ENCODE results near the gene LY6G6F. TPM values are rescaled to one million over a fixed set of nuclear protein-coding genes. Genes with fewer than 3 reads are reported as not detected.

Gene LY6G6F
- total RNA-seq, 1 donor from 2014 or later, result not detected

DNA sequence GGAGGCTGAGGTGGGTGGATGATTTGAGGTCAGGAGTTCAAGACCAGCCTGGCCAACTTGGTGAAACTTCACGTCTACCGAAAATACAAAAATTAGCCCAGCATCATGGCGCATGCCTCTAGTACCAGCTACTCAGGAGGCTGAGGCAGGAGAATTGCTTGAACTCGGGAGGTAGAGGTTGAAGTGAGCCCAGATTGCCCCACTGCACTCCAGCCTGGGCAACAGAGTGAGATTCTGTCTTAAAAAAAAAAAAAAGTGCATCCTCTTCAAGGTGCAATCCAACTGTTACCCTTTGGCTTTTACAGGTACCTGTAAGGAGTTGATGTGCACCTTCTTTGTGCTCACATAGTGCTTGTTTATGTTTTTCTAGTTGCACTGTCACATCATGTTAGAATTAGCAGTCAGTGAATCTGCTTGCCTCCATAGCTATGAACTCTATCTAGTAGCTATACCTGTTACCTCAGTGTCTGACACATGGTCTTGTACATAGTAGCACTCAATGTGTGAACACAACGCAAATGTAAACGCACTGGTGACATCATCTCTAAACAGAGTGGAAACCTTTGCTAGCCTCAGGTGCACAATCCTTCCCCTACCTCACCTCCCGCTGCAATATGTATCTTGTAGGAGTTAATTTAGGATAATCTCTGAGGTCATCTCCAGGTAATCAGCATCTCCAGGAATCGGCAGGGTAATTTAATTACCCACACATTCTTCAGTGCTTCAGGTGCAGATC, 42.8 kb downstream of the LY6G6F start:
- Histone ChIP-seq H3K9me3 (no peaks in the 10 kb centered on the region), H3K4me1 (no peaks in the 10 kb centered on the region), H3K27me3 (no peaks in the 10 kb centered on the region), H3K36me3 (no peaks in the 10 kb centered on the region), H3K27ac (no peak overlapping the region), H3K4me3 (no peak overlapping the region)
- intact Hi-C loops (cut with DNase I), result no loop called here
- DNase-seq (ENCODE audit: extremely low spot score in 2 of 2), result no peak
- TF ChIP-seq POLR2AphosphoS5 (IDR thresholded peaks at IDR 0.05; ENCODE audit: insufficient read depth in 1 of 2, low read depth in 1 of 2), result no peak
- TF ChIP-seq POLR2A (IDR thresholded peaks at IDR 0.05), result no peak
- TF ChIP-seq, protein P1, sequence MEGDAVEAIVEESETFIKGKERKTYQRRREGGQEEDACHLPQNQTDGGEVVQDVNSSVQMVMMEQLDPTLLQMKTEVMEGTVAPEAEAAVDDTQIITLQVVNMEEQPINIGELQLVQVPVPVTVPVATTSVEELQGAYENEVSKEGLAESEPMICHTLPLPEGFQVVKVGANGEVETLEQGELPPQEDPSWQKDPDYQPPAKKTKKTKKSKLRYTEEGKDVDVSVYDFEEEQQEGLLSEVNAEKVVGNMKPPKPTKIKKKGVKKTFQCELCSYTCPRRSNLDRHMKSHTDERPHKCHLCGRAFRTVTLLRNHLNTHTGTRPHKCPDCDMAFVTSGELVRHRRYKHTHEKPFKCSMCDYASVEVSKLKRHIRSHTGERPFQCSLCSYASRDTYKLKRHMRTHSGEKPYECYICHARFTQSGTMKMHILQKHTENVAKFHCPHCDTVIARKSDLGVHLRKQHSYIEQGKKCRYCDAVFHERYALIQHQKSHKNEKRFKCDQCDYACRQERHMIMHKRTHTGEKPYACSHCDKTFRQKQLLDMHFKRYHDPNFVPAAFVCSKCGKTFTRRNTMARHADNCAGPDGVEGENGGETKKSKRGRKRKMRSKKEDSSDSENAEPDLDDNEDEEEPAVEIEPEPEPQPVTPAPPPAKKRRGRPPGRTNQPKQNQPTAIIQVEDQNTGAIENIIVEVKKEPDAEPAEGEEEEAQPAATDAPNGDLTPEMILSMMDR (IDR thresholded peaks at IDR 0.05), result no peak

DNA sequence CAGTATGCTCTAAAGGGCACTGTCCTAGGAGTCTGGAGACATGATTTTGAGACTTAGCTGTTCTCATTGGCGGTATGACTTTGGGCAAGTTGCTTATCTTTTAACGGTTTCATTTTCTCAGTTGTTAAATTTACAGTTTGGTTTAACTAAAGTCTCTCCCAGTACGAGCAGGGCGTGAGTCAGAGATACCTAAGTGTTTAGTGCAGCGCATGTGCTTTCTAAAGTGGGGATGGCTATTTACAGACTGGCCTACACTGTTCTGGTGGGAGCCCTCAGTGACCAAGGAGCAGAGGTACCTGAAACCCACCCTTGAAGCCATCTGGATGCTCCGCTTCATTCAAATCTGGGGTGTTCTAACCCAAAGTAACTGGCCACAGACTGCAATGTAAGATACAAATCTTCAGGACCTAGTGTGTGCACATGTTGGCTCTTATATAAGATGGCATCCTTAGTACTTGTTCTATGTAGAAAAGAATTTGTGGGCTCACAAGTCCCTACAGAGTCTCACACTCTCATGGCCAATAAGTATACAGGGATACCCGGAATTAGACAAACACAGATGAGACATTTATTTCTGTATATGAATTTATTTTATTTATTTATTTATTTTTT, 43.9 kb downstream of the LY6G6F start:
- TF ChIP-seq POLR2A (IDR thresholded peaks at IDR 0.05) (no peak), POLR2AphosphoS5 (IDR thresholded peaks at IDR 0.05; ENCODE audit: insufficient read depth in 1 of 2, low read depth in 1 of 2) (no peak)
- TF ChIP-seq, protein P1 (IDR thresholded peaks at IDR 0.05), result no peak
- H3K27me3 ChIP-seq, result no peaks in the 10 kb centered on the region
- no peaks in the 10 kb centered on the region for H3K36me3 ChIP-seq
- no peak for DNase-seq (ENCODE audit: extremely low spot score in 2 of 2)
- H3K4me3 ChIP-seq, result no peak overlapping the region
- H3K9me3 ChIP-seq, result no peaks in the 10 kb centered on the region
- no peak overlapping the region for H3K27ac ChIP-seq
- intact Hi-C loops (cut with DNase I), result no loop called here
- H3K4me1 ChIP-seq, result no peaks in the 10 kb centered on the region

DNA sequence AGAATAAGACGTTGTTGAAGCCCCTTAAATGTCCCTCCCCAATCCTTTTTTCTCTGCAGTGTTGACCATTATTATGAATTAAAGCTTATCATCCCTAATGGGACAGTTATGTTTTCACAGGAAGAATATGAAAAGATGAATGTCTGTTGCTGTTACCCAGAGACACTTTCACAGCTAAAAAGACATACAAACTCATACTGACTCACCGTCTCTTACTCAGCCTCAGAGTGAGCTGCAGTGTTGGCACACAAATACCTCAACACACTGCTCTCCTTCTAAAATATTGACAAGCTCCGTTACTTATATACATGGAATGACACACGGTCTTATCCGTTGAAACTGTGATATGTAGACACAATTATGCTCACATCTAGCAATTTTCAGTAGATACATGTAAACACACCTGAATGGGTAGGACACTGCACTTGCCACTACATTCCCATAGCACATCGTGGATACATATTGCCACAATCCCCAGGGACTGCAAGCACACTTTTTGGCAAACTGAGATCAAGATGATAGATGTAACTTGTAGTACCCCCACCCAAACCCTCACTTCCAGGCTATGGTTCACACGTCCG, 46.2 kb downstream of the LY6G6F start:
- no peak for TF ChIP-seq POLR2AphosphoS5 (IDR thresholded peaks at IDR 0.05; ENCODE audit: insufficient read depth in 1 of 2, low read depth in 1 of 2)
- TF ChIP-seq, protein P1 (IDR thresholded peaks at IDR 0.05), result no peak
- no peak for TF ChIP-seq POLR2A (IDR thresholded peaks at IDR 0.05)
- no peaks in the 10 kb centered on the region for H3K4me1 ChIP-seq
- H3K36me3 ChIP-seq, result no peaks in the 10 kb centered on the region
- no peaks in the 10 kb centered on the region for H3K9me3 ChIP-seq
- DNase-seq (ENCODE audit: extremely low spot score in 2 of 2), result no peak
- no peak overlapping the region for H3K4me3 ChIP-seq
- H3K27me3 ChIP-seq, result no peaks in the 10 kb centered on the region
- no peak overlapping the region for H3K27ac ChIP-seq
- intact Hi-C loops (cut with DNase I), result no loop called here

DNA sequence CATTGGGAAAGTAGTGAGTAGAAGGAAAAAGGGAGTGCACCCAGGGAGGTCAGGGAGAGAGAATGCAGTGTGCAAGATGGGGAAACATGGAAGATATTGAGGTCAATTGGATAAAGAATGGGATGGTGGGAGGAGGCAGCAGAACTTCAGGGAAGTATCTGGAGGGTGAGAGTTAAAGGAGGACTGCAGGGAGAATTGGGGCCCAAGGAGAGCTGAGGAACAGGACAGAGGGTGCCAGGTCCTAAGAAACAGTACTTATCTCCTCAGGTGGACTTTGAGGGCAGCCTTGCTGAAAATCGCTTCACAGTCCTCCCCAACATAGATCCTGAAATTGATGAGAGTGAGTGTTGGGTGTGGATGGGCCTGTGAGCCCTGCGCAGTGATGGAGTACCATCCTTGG, 51.6 kb downstream of the LY6G6F start:
- TF ChIP-seq POLR2A (IDR thresholded peaks at IDR 0.05) (no peak), POLR2AphosphoS5 (IDR thresholded peaks at IDR 0.05; ENCODE audit: insufficient read depth in 1 of 2, low read depth in 1 of 2) (no peak)
- TF ChIP-seq, protein P1 (IDR thresholded peaks at IDR 0.05), result no peak
- no peaks in the 10 kb centered on the region for H3K9me3 ChIP-seq
- H3K27me3 ChIP-seq, result no peaks in the 10 kb centered on the region
- intact Hi-C loops (cut with DNase I), result no loop called here
- no peak overlapping the region for H3K27ac ChIP-seq
- DNase-seq (ENCODE audit: extremely low spot score in 2 of 2), result no peak
- H3K36me3 ChIP-seq, result no peaks in the 10 kb centered on the region
- H3K4me3 ChIP-seq, result no peak overlapping the region
- H3K4me1 ChIP-seq, result no peaks in the 10 kb centered on the region

Small RNA genes lying within 50 kb of the gene (microRNA-seq; reads per million reads assigned to microRNA genes)
- not detected for gene MIR4646 (ENCODE audit: borderline number of aligned reads, borderline replicate concordance)

Small RNA genes lying within 50 kb of the gene (small RNA-seq; reads per million reads assigned to genes)
- gene LY6G6D, result not detected
- not detected for gene MIR4646
- gene RF00019, result not detected
- gene RNU6-850P, result not detected

Other genes starting within 250 kb of the LY6G6F start
- gene MICB, start 208.7 kb upstream of the LY6G6F start, total RNA-seq, result 3.2 TPM
- gene MCCD1, start 177.9 kb upstream of the LY6G6F start, total RNA-seq, result not detected
- 299 TPM for gene DDX39B, start 164.9 kb upstream of the LY6G6F start, total RNA-seq
- gene ATP6V1G2, start 160.3 kb upstream of the LY6G6F start, total RNA-seq, result 5.4 TPM
- 14.2 TPM for gene NFKBIL1, start 159.3 kb upstream of the LY6G6F start, total RNA-seq
- not detected for gene LTA, start 134.6 kb upstream of the LY6G6F start, total RNA-seq
- gene TNF, start 131.3 kb upstream of the LY6G6F start, total RNA-seq, result not detected
- 5.4 TPM for gene LTB, start 124.4 kb upstream of the LY6G6F start, total RNA-seq
- not detected for gene LST1, start 120.6 kb upstream of the LY6G6F start, total RNA-seq
- gene NCR3, start 113.9 kb upstream of the LY6G6F start, total RNA-seq, result not detected
- 25.0 TPM for gene AIF1, start 91.6 kb upstream of the LY6G6F start, total RNA-seq
- 74.6 TPM for gene PRRC2A, start 86.2 kb upstream of the LY6G6F start, total RNA-seq
- 139 TPM for gene BAG6, start 54.2 kb upstream of the LY6G6F start, total RNA-seq
- gene APOM, start 51.0 kb upstream of the LY6G6F start, total RNA-seq, result not detected
- 15.2 TPM for gene C6orf47, start 46.1 kb upstream of the LY6G6F start, total RNA-seq
- 16.9 TPM for gene GPANK1, start 41.9 kb upstream of the LY6G6F start, total RNA-seq
- 219 TPM for gene CSNK2B, start 40.8 kb upstream of the LY6G6F start, total RNA-seq
- 7.4 TPM for gene LY6G5B, start 36.9 kb upstream of the LY6G6F start, total RNA-seq
- gene LY6G5C, start 25.8 kb upstream of the LY6G6F start, total RNA-seq, result 1.7 TPM
- gene ABHD16A, start 3.5 kb upstream of the LY6G6F start, total RNA-seq, result 53.0 TPM
- not detected for gene LY6G6D, start 8.5 kb downstream of the LY6G6F start, total RNA-seq
- gene LY6G6C, start 14.9 kb downstream of the LY6G6F start, total RNA-seq, result not detected
- not detected for gene MPIG6B, start 16.5 kb downstream of the LY6G6F start, total RNA-seq
- gene DDAH2, start 22.4 kb downstream of the LY6G6F start, total RNA-seq, result 108 TPM
- 250 TPM for gene CLIC1, start 29.7 kb downstream of the LY6G6F start, total RNA-seq
- 11.0 TPM for gene MSH5, start 33.1 kb downstream of the LY6G6F start, total RNA-seq
- gene SAPCD1, start 55.8 kb downstream of the LY6G6F start, total RNA-seq, result not detected
- 0.74 TPM for gene VWA7, start 70.5 kb downstream of the LY6G6F start, total RNA-seq
- 39.8 TPM for gene VARS1, start 88.9 kb downstream of the LY6G6F start, total RNA-seq
- gene LSM2, start 100.1 kb downstream of the LY6G6F start, total RNA-seq, result 51.6 TPM
- 0.98 TPM for gene HSPA1L, start 108.4 kb downstream of the LY6G6F start, total RNA-seq
- 345 TPM for gene HSPA1A, start 108.7 kb downstream of the LY6G6F start, total RNA-seq
- gene HSPA1B, start 120.9 kb downstream of the LY6G6F start, total RNA-seq, result 466 TPM
- 26.0 TPM for gene NEU1, start 156.0 kb downstream of the LY6G6F start, total RNA-seq
- gene SLC44A4, start 172.1 kb downstream of the LY6G6F start, total RNA-seq, result 5.9 TPM
- 45.2 TPM for gene EHMT2, start 190.8 kb downstream of the LY6G6F start, total RNA-seq
- 1.7 TPM for gene ZBTB12, start 195.2 kb downstream of the LY6G6F start, total RNA-seq
- 2.9 TPM for gene C2, start 220.9 kb downstream of the LY6G6F start, total RNA-seq
- gene CFB, start 239.2 kb downstream of the LY6G6F start, total RNA-seq, result 9.6 TPM

All from vagina (tissue), 2 donors.